Suprapubic skin (tissue), 4 donors: Measurements from ENCODE around the gene ATP9B.

ENCODE experiments used
- POLR2A ChIP-seq, 2 donors: fragments of 450-650 bp; IDR thresholded peaks; one replicate each; pipeline ENCODE4 v1.6.1; 2017; ENCODE audit warnings: antibody characterized with exemption in 2 of 2, mild to moderate bottlenecking in 2 of 2, moderate library complexity in 2 of 2
- POLR2AphosphoS5 ChIP-seq, 3 donors: sonication (generic); formaldehyde crosslinking; IDR thresholded peaks; one replicate each; pipeline ENCODE4 v1.6.1; 2017; ENCODE audit warnings: antibody characterized with exemption in 3 of 3
- TF ChIP-seq, protein P1 (sequence below), 2 donors: fragments of 200-600 bp in 1 of 2; fragments of 450-650 bp in 1 of 2; sonication (generic) in 1 of 2; IDR thresholded peaks; one replicate each; pipeline ENCODE4 v1.5.1; 2016 to 2019; ENCODE audit warnings: antibody characterized with exemption in 2 of 2, mild to moderate bottlenecking in 1 of 2, moderate library complexity in 1 of 2

DNA sequence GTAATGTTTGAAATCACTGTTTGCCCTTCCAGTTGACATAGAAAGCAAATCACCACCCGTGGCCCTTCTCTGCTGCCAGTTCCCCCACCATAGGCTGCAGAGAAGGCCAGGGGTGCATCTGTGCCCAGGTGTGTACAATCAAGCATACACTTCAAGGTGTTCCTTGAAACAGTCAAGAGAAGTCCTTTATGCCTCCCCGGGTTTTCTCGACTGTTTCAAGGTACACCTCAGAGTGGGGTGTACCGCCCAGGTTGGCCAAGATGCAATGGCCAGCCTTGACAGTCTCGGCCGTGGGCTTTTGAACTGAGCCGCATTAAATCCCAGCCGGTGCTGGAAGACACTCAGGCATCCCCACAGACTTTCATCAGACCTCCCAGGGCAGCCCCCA is 21.0 kb upstream of the ATP9B start:
- TF ChIP-seq, protein P1, sequence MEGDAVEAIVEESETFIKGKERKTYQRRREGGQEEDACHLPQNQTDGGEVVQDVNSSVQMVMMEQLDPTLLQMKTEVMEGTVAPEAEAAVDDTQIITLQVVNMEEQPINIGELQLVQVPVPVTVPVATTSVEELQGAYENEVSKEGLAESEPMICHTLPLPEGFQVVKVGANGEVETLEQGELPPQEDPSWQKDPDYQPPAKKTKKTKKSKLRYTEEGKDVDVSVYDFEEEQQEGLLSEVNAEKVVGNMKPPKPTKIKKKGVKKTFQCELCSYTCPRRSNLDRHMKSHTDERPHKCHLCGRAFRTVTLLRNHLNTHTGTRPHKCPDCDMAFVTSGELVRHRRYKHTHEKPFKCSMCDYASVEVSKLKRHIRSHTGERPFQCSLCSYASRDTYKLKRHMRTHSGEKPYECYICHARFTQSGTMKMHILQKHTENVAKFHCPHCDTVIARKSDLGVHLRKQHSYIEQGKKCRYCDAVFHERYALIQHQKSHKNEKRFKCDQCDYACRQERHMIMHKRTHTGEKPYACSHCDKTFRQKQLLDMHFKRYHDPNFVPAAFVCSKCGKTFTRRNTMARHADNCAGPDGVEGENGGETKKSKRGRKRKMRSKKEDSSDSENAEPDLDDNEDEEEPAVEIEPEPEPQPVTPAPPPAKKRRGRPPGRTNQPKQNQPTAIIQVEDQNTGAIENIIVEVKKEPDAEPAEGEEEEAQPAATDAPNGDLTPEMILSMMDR (IDR thresholded peaks at IDR 0.05), result no peak
- TF ChIP-seq POLR2AphosphoS5 (IDR thresholded peaks at IDR 0.05) (no peak), POLR2A (IDR thresholded peaks at IDR 0.05) (no peak)
